SK-N-SH treated with all-trans-retinoic acid at 6 μM for 48 hours (cell line): ENCODE results near the gene IGSF8.

Source experiments
- ATAC-seq: fragments of 200-7000 bp; cut with Tn5 transposase; 3 replicates; pipeline ENCODE4 v1.9.1; 2020; ENCODE audit warnings: mild to moderate bottlenecking, moderate library complexity
- ARNTL ChIP-seq: fragments of 450-650 bp; formaldehyde crosslinking; IDR thresholded peaks from 2 replicates; pipeline ENCODE4 v1.5.0; 2020; ENCODE audit warnings: low read depth, mild to moderate bottlenecking, moderate library complexity, borderline replicate concordance
- BACH2 ChIP-seq: fragments of 250-450 bp; sonication (Bioruptor Pico); IDR thresholded peaks from 2 replicates; pipeline ENCODE4 v1.9.0; 2021; ENCODE audit warnings: mild to moderate bottlenecking, borderline replicate concordance
- ESRRG ChIP-seq: fragments of 250-450 bp; sonication (Bioruptor Pico); IDR thresholded peaks from 2 replicates; pipeline ENCODE4 v1.6.1; 2021; ENCODE audit warnings: mild to moderate bottlenecking
- GLIS3 ChIP-seq: fragments of 250-450 bp; sonication (Bioruptor Pico); IDR thresholded peaks from 2 replicates; pipeline ENCODE4 v1.5.0; 2020; ENCODE audit warnings: mild to moderate bottlenecking, moderate library complexity
- ISL1 ChIP-seq: fragments of 250-450 bp; sonication (Bioruptor Pico); IDR thresholded peaks from 2 replicates; pipeline ENCODE4 v2.1.2; 2022; ENCODE audit warnings: mild to moderate bottlenecking, moderate library complexity
- OSR1 ChIP-seq: fragments of 250-450 bp; sonication (Bioruptor Pico); IDR thresholded peaks from 2 replicates; pipeline ENCODE4 v1.8.0; 2022; ENCODE audit warnings: moderate library complexity, mild to moderate bottlenecking, inconsistent platforms
- RARB ChIP-seq: fragments of 250-450 bp; sonication (Bioruptor Pico); IDR thresholded peaks from 2 replicates; pipeline ENCODE4 v1.8.0; 2021; ENCODE audit warnings: mild to moderate bottlenecking, moderate library complexity
- SNAI2 ChIP-seq: fragments of 250-450 bp; sonication (Bioruptor Pico); IDR thresholded peaks from 2 replicates; pipeline ENCODE4 v1.5.0; 2020; ENCODE audit warnings: mild to moderate bottlenecking, moderate library complexity
- TCF4 ChIP-seq: fragments of 250-450 bp; sonication (Bioruptor Pico); IDR thresholded peaks from 2 replicates; pipeline ENCODE4 v1.8.0; 2021; ENCODE audit warnings: mild to moderate bottlenecking, moderate library complexity, borderline replicate concordance
- TOX ChIP-seq: fragments of 250-450 bp; sonication (Bioruptor Pico); IDR thresholded peaks from 2 replicates; pipeline ENCODE4 v1.8.0; 2021; ENCODE audit warnings: mild to moderate bottlenecking, moderate library complexity, borderline replicate concordance
- ZC3H10 ChIP-seq: fragments of 250-450 bp; sonication (Bioruptor Pico); IDR thresholded peaks from 2 replicates; pipeline ENCODE4 v1.5.1; 2021; ENCODE audit warnings: mild to moderate bottlenecking, moderate library complexity
- ZFP3 ChIP-seq: fragments of 250-450 bp; sonication (Bioruptor Pico); IDR thresholded peaks from 2 replicates; pipeline ENCODE4 v1.5.0; 2020; ENCODE audit warnings: mild to moderate bottlenecking, moderate library complexity
- ZFP30 ChIP-seq: fragments of 450-650 bp; formaldehyde crosslinking; IDR thresholded peaks from 2 replicates; pipeline ENCODE4 v1.5.0; 2022; ENCODE audit warnings: mild to moderate bottlenecking, moderate library complexity
- ZNF70 ChIP-seq: fragments of 450-650 bp; formaldehyde crosslinking; IDR thresholded peaks from 2 replicates; pipeline ENCODE4 v1.5.0; 2020; ENCODE audit warnings: mild to moderate bottlenecking, moderate library complexity
- ZNF8 ChIP-seq: fragments of 450-650 bp; formaldehyde crosslinking; IDR thresholded peaks from 2 replicates; pipeline ENCODE4 v1.5.0; 2020; ENCODE audit warnings: mild to moderate bottlenecking, moderate library complexity
- TF ChIP-seq, protein P1 (sequence below): fragments of 250-450 bp; sonication (Bioruptor Pico); IDR thresholded peaks from 2 replicates; pipeline ENCODE4 v1.8.0; 2021; ENCODE audit warnings: low read depth, mild to moderate bottlenecking, moderate library complexity, borderline replicate concordance
- TF ChIP-seq, protein P2 (sequence below): fragments of 250-450 bp; sonication (Bioruptor Pico); IDR thresholded peaks from 2 replicates; pipeline ENCODE4 v1.5.0; 2020; ENCODE audit warnings: mild to moderate bottlenecking, moderate library complexity
- TF ChIP-seq, protein P3 (sequence below): fragments of 250-450 bp; sonication (Bioruptor Pico); IDR thresholded peaks from 2 replicates; pipeline ENCODE4 v1.5.1; 2021; ENCODE audit warnings: mild to moderate bottlenecking, moderate library complexity
- TF ChIP-seq, protein P4 (sequence below): fragments of 250-450 bp; sonication (Bioruptor Pico); IDR thresholded peaks from 2 replicates; pipeline ENCODE4 v1.8.0; 2020; ENCODE audit warnings: mild to moderate bottlenecking, moderate library complexity, borderline replicate concordance
- TF ChIP-seq, protein P5 (sequence below): fragments of 250-450 bp; sonication (Bioruptor Pico); IDR thresholded peaks from 2 replicates; pipeline ENCODE4 v1.5.1; 2020; ENCODE audit warnings: low read depth, mild to moderate bottlenecking, moderate library complexity

Gene IGSF8

DNA sequence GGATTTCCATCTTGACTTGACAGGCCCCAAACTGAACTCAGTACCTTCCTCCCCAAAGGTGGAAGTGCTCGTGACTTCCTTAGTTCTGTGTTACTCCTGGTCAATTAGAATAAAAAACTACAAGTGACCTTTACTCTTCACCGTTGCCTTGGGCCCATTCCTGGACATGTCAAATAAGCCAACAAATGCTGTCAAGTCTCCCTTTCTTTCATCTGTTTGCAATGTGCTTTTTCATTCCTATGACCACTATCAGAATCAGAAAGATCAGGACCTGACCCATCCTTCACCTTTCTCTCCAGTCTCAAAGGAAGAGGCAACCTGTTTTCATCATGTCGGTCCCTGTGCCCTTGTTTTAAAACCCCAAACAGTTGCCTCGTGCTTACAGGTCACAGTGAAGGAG lies 23.6 kb downstream of the IGSF8 start (continued):
- TF ChIP-seq, protein P1, sequence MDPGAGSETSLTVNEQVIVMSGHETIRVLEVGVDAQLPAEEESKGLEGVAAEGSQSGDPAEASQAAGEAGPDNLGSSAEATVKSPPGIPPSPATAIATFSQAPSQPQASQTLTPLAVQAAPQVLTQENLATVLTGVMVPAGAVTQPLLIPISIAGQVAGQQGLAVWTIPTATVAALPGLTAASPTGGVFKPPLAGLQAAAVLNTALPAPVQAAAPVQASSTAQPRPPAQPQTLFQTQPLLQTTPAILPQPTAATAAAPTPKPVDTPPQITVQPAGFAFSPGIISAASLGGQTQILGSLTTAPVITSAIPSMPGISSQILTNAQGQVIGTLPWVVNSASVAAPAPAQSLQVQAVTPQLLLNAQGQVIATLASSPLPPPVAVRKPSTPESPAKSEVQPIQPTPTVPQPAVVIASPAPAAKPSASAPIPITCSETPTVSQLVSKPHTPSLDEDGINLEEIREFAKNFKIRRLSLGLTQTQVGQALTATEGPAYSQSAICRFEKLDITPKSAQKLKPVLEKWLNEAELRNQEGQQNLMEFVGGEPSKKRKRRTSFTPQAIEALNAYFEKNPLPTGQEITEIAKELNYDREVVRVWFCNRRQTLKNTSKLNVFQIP (CRISPR knock-in tag): no peak
- TF ChIP-seq GLIS3 (CRISPR knock-in tag) (no peak), ZNF70 (no peak), ZC3H10 (CRISPR knock-in tag) (no peak), TOX (no peak), ZNF8 (no peak)
- TF ChIP-seq, protein P2, sequence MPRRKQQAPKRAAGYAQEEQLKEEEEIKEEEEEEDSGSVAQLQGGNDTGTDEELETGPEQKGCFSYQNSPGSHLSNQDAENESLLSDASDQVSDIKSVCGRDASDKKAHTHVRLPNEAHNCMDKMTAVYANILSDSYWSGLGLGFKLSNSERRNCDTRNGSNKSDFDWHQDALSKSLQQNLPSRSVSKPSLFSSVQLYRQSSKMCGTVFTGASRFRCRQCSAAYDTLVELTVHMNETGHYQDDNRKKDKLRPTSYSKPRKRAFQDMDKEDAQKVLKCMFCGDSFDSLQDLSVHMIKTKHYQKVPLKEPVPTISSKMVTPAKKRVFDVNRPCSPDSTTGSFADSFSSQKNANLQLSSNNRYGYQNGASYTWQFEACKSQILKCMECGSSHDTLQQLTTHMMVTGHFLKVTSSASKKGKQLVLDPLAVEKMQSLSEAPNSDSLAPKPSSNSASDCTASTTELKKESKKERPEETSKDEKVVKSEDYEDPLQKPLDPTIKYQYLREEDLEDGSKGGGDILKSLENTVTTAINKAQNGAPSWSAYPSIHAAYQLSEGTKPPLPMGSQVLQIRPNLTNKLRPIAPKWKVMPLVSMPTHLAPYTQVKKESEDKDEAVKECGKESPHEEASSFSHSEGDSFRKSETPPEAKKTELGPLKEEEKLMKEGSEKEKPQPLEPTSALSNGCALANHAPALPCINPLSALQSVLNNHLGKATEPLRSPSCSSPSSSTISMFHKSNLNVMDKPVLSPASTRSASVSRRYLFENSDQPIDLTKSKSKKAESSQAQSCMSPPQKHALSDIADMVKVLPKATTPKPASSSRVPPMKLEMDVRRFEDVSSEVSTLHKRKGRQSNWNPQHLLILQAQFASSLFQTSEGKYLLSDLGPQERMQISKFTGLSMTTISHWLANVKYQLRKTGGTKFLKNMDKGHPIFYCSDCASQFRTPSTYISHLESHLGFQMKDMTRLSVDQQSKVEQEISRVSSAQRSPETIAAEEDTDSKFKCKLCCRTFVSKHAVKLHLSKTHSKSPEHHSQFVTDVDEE (CRISPR knock-in tag): no peak

DNA sequence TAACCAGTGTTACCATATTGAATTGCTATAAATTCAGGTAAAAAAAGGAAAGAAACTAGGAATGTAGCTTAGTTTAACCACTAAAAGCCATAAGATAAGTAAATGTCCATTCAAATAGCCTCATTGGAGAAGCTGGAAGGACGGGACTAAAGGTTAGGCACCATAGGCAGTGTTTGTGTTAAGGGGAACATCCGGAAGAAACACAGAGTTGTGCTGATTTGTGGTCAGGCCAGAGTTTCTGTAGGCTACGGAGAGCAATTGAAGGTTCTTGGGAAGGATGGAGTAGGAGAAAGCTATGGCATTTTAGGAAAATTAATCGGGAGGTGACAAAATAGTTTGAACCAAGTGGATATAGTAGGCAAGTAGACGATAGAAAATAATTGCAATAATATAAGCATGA lies 27.1 kb downstream of the IGSF8 start:
- no peak for ATAC-seq
- no peak for TF ChIP-seq GLIS3 (CRISPR knock-in tag)
- no peak for TF ChIP-seq ZNF8
- TF ChIP-seq ISL1: no peak
- TF ChIP-seq, protein P3, sequence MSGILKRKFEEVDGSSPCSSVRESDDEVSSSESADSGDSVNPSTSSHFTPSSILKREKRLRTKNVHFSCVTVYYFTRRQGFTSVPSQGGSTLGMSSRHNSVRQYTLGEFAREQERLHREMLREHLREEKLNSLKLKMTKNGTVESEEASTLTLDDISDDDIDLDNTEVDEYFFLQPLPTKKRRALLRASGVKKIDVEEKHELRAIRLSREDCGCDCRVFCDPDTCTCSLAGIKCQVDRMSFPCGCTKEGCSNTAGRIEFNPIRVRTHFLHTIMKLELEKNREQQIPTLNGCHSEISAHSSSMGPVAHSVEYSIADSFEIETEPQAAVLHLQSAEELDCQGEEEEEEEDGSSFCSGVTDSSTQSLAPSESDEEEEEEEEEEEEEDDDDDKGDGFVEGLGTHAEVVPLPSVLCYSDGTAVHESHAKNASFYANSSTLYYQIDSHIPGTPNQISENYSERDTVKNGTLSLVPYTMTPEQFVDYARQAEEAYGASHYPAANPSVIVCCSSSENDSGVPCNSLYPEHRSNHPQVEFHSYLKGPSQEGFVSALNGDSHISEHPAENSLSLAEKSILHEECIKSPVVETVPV (CRISPR knock-in tag): no peak
- no peak for TF ChIP-seq ZNF70
- no peak for TF ChIP-seq BACH2
- no peak for TF ChIP-seq ARNTL (CRISPR knock-in tag)
- no peak for TF ChIP-seq TCF4 (CRISPR knock-in tag)
- TF ChIP-seq ESRRG (CRISPR knock-in tag): no peak
- TF ChIP-seq, protein P4, sequence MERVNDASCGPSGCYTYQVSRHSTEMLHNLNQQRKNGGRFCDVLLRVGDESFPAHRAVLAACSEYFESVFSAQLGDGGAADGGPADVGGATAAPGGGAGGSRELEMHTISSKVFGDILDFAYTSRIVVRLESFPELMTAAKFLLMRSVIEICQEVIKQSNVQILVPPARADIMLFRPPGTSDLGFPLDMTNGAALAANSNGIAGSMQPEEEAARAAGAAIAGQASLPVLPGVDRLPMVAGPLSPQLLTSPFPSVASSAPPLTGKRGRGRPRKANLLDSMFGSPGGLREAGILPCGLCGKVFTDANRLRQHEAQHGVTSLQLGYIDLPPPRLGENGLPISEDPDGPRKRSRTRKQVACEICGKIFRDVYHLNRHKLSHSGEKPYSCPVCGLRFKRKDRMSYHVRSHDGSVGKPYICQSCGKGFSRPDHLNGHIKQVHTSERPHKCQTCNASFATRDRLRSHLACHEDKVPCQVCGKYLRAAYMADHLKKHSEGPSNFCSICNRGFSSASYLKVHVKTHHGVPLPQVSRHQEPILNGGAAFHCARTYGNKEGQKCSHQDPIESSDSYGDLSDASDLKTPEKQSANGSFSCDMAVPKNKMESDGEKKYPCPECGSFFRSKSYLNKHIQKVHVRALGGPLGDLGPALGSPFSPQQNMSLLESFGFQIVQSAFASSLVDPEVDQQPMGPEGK: no peak
- TF ChIP-seq RARB (CRISPR knock-in tag): no peak
- no peak for TF ChIP-seq OSR1
- TF ChIP-seq ZFP30 (CRISPR knock-in tag): no peak
- TF ChIP-seq ZC3H10 (CRISPR knock-in tag): no peak
- TF ChIP-seq, protein P1 (CRISPR knock-in tag): no peak
- TF ChIP-seq ZFP3 (CRISPR knock-in tag): no peak
- TF ChIP-seq, protein P5, sequence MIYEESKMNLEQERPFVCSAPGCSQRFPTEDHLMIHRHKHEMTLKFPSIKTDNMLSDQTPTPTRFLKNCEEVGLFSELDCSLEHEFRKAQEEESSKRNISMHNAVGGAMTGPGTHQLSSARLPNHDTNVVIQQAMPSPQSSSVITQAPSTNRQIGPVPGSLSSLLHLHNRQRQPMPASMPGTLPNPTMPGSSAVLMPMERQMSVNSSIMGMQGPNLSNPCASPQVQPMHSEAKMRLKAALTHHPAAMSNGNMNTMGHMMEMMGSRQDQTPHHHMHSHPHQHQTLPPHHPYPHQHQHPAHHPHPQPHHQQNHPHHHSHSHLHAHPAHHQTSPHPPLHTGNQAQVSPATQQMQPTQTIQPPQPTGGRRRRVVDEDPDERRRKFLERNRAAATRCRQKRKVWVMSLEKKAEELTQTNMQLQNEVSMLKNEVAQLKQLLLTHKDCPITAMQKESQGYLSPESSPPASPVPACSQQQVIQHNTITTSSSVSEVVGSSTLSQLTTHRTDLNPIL (CRISPR knock-in tag): no peak
- no peak for TF ChIP-seq SNAI2
